GM12874 (cell line): Measurements from ENCODE around the gene RGS6.

Experiments
- TF ChIP-seq, protein P1 (sequence below): IDR thresholded peaks from 2 replicates; pipeline ENCODE4 v1.5.1; 2011; ENCODE audit warnings: low read depth, mild to moderate bottlenecking, control low read depth, low read length, moderate library complexity; ENCODE audit not compliant: insufficient read depth

Gene RGS6

GRCh38 chr14:72186523-72186922 is 254.3 kb downstream of the RGS6 start:
- TF ChIP-seq, protein P1, sequence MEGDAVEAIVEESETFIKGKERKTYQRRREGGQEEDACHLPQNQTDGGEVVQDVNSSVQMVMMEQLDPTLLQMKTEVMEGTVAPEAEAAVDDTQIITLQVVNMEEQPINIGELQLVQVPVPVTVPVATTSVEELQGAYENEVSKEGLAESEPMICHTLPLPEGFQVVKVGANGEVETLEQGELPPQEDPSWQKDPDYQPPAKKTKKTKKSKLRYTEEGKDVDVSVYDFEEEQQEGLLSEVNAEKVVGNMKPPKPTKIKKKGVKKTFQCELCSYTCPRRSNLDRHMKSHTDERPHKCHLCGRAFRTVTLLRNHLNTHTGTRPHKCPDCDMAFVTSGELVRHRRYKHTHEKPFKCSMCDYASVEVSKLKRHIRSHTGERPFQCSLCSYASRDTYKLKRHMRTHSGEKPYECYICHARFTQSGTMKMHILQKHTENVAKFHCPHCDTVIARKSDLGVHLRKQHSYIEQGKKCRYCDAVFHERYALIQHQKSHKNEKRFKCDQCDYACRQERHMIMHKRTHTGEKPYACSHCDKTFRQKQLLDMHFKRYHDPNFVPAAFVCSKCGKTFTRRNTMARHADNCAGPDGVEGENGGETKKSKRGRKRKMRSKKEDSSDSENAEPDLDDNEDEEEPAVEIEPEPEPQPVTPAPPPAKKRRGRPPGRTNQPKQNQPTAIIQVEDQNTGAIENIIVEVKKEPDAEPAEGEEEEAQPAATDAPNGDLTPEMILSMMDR = no peak

DNA sequence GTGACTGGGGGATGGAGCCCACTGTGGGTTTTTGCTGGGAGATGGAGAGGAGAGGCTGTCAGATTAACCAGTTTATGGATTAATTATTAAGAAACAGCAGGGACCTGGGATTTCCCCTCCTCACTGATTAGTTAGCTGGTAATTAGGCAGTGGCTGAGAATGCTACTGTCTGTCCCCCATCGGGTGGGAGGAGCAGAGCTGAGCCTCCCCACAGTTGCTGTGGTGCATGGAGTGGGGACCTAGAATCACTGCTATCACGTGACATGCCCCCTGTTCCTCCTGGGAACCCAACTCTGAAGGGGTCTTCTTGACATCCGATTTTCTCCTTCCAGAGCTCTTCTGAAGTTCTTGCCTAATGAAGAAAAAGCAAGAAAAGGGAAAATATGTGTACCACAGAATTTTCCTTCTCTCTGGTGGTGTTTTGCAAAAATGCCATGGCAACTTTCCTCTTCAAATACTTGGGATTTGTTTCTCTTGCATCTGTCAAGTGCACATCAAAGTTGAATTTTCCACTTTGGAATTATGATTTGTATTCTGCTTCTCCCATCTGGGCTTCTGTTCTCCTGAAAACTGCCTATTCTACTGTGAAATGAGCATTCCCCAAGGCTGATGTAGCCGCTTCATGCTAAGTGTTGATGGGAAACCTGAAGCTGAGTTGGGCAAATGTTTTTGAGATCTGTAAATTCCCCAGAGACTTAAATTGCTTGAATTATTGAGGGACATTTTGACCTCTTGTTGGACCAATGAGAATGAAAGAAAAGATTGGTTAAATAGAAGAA is 264.2 kb downstream of the RGS6 start:
- TF ChIP-seq, protein P1 = no peak

GRCh38 chr14:72201645-72202044 is 269.4 kb downstream of the RGS6 start:
- TF ChIP-seq, protein P1 = no peak

- TF ChIP-seq, protein P1 = no peak
Measured at GRCh38 chr14:72213424-72213823, 281.2 kb downstream of the RGS6 start.

GRCh38 chr14:72215080-72215479 is 282.9 kb downstream of the RGS6 start:
- TF ChIP-seq, protein P1 = no peak

DNA sequence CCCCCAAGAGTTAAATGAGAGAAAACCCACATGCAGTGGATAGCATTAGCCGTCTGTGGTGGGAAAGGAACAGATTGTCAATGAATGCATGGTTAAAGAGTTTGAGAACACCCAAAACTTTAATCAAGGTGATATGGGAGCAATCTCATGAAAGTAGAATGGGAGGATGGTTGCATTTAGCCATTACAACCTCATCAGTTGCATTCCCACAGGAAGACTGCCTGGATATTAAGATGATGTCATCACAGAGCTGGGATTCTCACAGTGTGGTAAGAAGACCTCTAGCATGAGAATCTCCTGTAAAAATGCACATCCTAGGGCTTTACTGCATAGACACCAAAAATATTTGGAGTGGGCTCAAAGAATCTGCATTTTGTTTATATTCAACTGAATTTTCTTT is 284.9 kb downstream of the RGS6 start:
- TF ChIP-seq, protein P1 = no peak

- TF ChIP-seq, protein P1 = no peak
Measured at GRCh38 chr14:72222046-72222445, 289.8 kb downstream of the RGS6 start.
